CD4-positive, alpha-beta T cell (primary cell): ENCODE measurements around the gene CCDC33. TPM values are rescaled to one million over a fixed set of nuclear protein-coding genes. Genes with fewer than 3 reads are reported as not detected.

Experiments
- ATAC-seq: fragments of 200-7000 bp; cut with Tn5 transposase; one replicate; pipeline ENCODE4 v1.10.0; 2022; ENCODE audit warnings: mild to moderate bottlenecking; ENCODE audit not compliant: poor library complexity
- CTCF ChIA-PET: fragments of 350-600 bp; sonication (Branson Sonifier 250); formaldehyde crosslinking; loops from one replicate; lab custom pipeline; 2021; ENCODE audit warnings: antibody characterized with exemption, inconsistent platforms; lab: Charles Lee
- POLR2A ChIA-PET: fragments of 350-600 bp; sonication (Branson Sonifier 250); formaldehyde crosslinking; loops from one replicate; lab custom pipeline; 2021; ENCODE audit warnings: antibody characterized with exemption, inconsistent platforms; lab: Charles Lee
- DNase-seq, 14 experiments: peaks; one replicate each; pipeline ENCODE4 v3.0.0-alpha.2; 2013 to 2020; ENCODE audit warnings: mixed read lengths in 2 of 14
- H3K27ac ChIP-seq, 2 donors: one replicate each; pipeline versions ENCODE4 v1.5.1 to v1.7.0; 2013; ENCODE audit warnings: low read length in 2 of 2, low read depth in 1 of 2, mild to moderate bottlenecking in 1 of 2
- H3K27me3 ChIP-seq, 2 experiments: 1 replicate in 1 of 2; 2 replicates in 1 of 2; pipeline versions ENCODE4 v1.6.1 to v1.7.0; 2013; ENCODE audit warnings: low read length in 2 of 2, control low read depth in 1 of 2, mild to moderate bottlenecking in 1 of 2, moderate library complexity in 1 of 2; ENCODE audit not compliant: insufficient read depth in 2 of 2, control insufficient read depth in 1 of 2
- H3K36me3 ChIP-seq: one replicate; pipeline ENCODE4 v1.6.1; 2013; ENCODE audit warnings: low read length, control low read depth; ENCODE audit not compliant: insufficient read depth
- H3K4me1 ChIP-seq: one replicate; pipeline ENCODE4 v1.6.1; 2013; ENCODE audit warnings: low read length, control low read depth; ENCODE audit not compliant: insufficient read depth
- H3K4me3 ChIP-seq: one replicate; pipeline ENCODE4 v1.5.1; 2013; ENCODE audit warnings: mild to moderate bottlenecking, low read length, moderate library complexity
- H3K9me3 ChIP-seq, 2 experiments: 1 replicate in 1 of 2; 2 replicates in 1 of 2; pipeline versions ENCODE4 v1.6.1 to v1.7.0; 2013; ENCODE audit warnings: low read length in 2 of 2, mild to moderate bottlenecking in 2 of 2, control low read depth in 1 of 2, moderate library complexity in 1 of 2; ENCODE audit not compliant: control insufficient read depth in 1 of 2, insufficient read depth in 1 of 2
- H3K27ac Mint-ChIP-seq: one replicate; pipeline ENCODE4 v1.8.0; 2020; ENCODE audit warnings: mixed read lengths
- H3K27me3 Mint-ChIP-seq: one replicate; pipeline ENCODE4 v1.8.0; 2021; ENCODE audit warnings: mixed read lengths
- H3K36me3 Mint-ChIP-seq: one replicate; pipeline ENCODE4 v1.8.0; 2021; ENCODE audit warnings: low read depth, mixed read lengths
- H3K4me1 Mint-ChIP-seq: one replicate; pipeline ENCODE4 v1.8.0; 2021; ENCODE audit warnings: low read depth, mixed read lengths
- H3K4me3 Mint-ChIP-seq: one replicate; pipeline ENCODE4 v1.8.0; 2020; ENCODE audit warnings: mild to moderate bottlenecking, mixed read lengths
- H3K9me3 Mint-ChIP-seq: one replicate; pipeline ENCODE4 v1.8.0; 2020; ENCODE audit warnings: mixed read lengths
- intact Hi-C, 2 experiments: fragments of 100-400 bp; cut with DNase I in 1 of 2; cut with micrococcal nuclease in 1 of 2; formaldehyde crosslinking; loops; one replicate each; pipeline versions ENCODE4 v1.15.1 to v1.9.0; 2023 to 2025; cut with DNase I, micrococcal nuclease
- total RNA-seq, 174 experiments: library from RNA in 2 of 174; stranded (reverse) in 2 of 174; gene quantifications; one replicate each; pipeline ENCODE4 v1.2.3 and lab custom pipeline; 2021 to 2026
- TF ChIP-seq, protein P1 (sequence below): fragments of 200-600 bp; IDR thresholded peaks from one replicate; pipeline ENCODE4 v1.8.0; 2022; ENCODE audit warnings: antibody characterized with exemption, mild to moderate bottlenecking

Gene CCDC33
- total RNA-seq, 2 experiments from 2014 or later: not detected

DNA sequence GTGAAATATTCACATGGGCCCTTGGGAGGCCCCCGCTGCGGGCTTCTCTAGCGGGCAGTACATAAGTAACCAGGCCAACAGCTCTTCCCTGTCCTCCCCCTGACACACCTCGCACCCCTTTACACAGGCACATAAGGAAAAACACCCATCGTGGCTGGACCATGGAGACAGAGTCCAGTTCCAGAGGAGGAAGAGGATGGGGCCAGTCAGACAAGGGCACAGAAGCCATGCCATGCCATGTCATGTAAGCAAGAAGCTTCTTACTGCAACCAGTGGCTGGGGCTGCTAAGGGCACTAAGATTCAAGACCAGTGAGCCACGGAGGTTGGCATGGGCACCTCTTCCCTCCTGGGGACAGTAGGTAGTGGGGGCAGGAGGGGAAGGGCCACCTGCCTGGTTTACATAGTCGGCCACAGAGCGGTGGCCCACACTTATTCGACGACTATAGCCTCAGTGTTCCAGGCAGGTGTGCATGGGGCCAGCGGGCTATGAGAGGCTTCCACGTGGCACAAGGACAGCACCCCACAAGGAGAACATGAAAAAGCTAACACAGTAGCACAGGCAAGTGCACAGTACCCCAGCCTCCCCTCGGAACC is 137.0 kb downstream of the CCDC33 start:
- ChIA-PET POLR2A (no interaction called here), CTCF (interaction anchor here (1.1 to 1.9 kb wide), 3 partner anchors 9 to 88 kb away, joined by 4 read pairs; partner anchors contain the start of gene UBL7)
- no peaks in the 10 kb centered on the region for H3K36me3 ChIP-seq
- no peaks in the 10 kb centered on the region for H3K9me3 ChIP-seq
- no peaks in the 10 kb centered on the region for H3K36me3 Mint-ChIP-seq
- intact Hi-C loops: loop anchor here (1.0 to 10.0 kb wide), 12 partner anchors 65 to 829 kb away; partner anchors contain the start of genes ARID3B (in 2 of the 2), C15orf39 (in 1 of the 2) and RPP25 (in 1 of the 2)
- H3K27ac Mint-ChIP-seq: no peak overlapping the region
- peaks cover 19% of the 10 kb centered on the region for H3K27me3 Mint-ChIP-seq
- peaks cover 3 to 4% of the 10 kb centered on the region in 2 experiments for H3K27me3 ChIP-seq
- no peaks in the 10 kb centered on the region for H3K9me3 Mint-ChIP-seq
- peaks cover 22% of the 10 kb centered on the region for H3K4me1 ChIP-seq
- TF ChIP-seq, protein P1, sequence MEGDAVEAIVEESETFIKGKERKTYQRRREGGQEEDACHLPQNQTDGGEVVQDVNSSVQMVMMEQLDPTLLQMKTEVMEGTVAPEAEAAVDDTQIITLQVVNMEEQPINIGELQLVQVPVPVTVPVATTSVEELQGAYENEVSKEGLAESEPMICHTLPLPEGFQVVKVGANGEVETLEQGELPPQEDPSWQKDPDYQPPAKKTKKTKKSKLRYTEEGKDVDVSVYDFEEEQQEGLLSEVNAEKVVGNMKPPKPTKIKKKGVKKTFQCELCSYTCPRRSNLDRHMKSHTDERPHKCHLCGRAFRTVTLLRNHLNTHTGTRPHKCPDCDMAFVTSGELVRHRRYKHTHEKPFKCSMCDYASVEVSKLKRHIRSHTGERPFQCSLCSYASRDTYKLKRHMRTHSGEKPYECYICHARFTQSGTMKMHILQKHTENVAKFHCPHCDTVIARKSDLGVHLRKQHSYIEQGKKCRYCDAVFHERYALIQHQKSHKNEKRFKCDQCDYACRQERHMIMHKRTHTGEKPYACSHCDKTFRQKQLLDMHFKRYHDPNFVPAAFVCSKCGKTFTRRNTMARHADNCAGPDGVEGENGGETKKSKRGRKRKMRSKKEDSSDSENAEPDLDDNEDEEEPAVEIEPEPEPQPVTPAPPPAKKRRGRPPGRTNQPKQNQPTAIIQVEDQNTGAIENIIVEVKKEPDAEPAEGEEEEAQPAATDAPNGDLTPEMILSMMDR: no peak
- peak overlapping the region; percentile 86 for H3K4me3 Mint-ChIP-seq
- DNase-seq (peak in 1 of 14 experiments; percentile 30), ATAC-seq (no peak)
- peaks cover 12% of the 10 kb centered on the region for H3K4me1 Mint-ChIP-seq
- H3K27ac ChIP-seq: no peak overlapping the region
- H3K4me3 ChIP-seq: no peak overlapping the region

DNA sequence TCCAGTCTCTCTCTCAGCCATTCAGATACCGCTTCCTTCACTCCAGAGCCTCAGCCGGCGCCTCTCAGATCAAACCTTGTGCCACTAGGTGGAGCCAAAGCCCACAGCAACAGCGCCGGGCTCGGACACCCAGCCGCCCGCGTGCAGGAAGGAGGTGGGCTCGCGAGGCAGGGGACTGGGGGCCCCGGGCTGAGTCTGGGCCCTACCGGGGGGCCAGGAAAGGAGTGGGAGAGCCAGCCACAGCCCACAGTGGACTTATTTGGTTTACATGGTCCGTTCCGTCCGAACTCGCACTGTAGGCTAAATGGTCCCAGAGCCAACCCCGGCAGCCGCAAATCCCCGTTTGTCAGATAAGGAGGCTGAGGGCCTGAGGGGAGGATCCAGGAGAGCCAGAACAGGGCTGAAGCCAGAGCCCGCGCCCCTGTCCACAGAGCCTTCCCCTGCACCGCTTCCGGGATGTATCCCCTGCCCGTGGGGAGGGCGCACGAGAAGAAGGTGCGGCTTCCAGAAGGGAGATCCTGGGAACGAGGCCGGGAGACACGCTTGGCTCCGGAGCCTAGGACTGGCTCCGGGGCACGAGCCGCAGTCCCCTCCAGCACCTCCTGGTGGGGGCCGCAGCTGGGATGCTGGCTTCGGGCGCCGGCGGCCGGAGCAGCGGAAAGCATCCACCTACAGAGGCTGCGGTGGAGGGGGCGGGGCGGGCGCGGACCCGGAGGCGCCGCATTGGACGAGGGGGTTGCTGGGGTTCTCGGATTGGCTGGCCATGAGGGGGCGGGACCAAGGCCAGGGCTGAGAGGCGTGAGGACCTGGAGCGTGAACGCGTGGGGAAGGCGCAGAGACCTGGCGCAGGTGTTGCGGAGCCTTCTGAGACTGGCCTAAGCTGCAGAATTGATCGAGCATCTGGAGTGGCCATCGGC is 137.9 kb downstream of the CCDC33 start:
- ChIA-PET CTCF (interaction anchor here (0.8 to 1.7 kb wide), 8 partner anchors 11 to 621 kb away, joined by 3 to 9 read pairs (median 4); partner anchors contain the start of genes SCAMP5, SEMA7A and UBL7), POLR2A (interaction anchor here (0.7 to 1.4 kb wide), 2 partner anchors 87 to 564 kb away, joined by 3 to 5 read pairs; partner anchors contain the start of genes COX5A and UBL7)

More for the DNA sequence above, 137.9 kb downstream of the CCDC33 start:
- Mint-ChIP-seq H3K9me3 (no peaks in the 10 kb centered on the region), H3K27me3 (peaks cover 13% of the 10 kb centered on the region), H3K4me3 (peak overlapping the region; percentile 86), H3K36me3 (no peaks in the 10 kb centered on the region), H3K4me1 (peaks cover 12% of the 10 kb centered on the region), H3K27ac (peak overlapping the region; percentile 8)
- no peaks in the 10 kb centered on the region for H3K36me3 ChIP-seq
- peak overlapping the region; percentile 94 for H3K4me3 ChIP-seq
- peak overlapping the region; percentile 51 to 54 for H3K27ac ChIP-seq
- H3K27me3 ChIP-seq: peaks cover 0 to 2% of the 10 kb centered on the region in 2 experiments
- H3K4me1 ChIP-seq: peaks cover 26% of the 10 kb centered on the region
- intact Hi-C loops: loop anchor here (1.0 to 10.0 kb wide), 13 partner anchors 64 to 828 kb away; partner anchors contain the start of genes ARID3B (in 2 of the 2), C15orf39 (in 1 of the 2) and RPP25 (in 1 of the 2)
- no peaks in the 10 kb centered on the region for H3K9me3 ChIP-seq
- peak; percentile 95 for ATAC-seq
- DNase-seq: peak; percentile 91 to 97 (median 95)
- TF ChIP-seq, protein P1: peak; percentile 99
